ENCODE results near the gene PNMA1.

Gene PNMA1

DNA sequence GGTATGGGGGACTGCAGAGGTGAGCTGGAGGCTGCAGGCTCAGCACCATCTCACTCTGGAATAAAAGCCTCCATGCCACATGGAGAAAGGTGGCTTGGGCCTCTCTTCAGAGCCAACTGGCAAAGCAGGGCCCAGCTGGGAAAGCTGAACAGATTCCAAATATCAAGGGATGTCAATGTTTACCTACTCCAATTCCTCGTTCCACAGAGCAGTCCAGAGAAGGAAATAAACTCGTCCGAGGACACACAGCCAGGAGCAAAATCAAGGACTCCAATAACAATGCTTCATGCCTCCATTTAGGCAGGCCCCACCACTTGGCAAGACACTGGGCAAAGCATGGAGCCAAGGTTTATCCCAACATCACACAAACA is 36.3 kb upstream of the PNMA1 start:
- no peak for DNase-seq (ENCODE audit: low spot score)

DNA sequence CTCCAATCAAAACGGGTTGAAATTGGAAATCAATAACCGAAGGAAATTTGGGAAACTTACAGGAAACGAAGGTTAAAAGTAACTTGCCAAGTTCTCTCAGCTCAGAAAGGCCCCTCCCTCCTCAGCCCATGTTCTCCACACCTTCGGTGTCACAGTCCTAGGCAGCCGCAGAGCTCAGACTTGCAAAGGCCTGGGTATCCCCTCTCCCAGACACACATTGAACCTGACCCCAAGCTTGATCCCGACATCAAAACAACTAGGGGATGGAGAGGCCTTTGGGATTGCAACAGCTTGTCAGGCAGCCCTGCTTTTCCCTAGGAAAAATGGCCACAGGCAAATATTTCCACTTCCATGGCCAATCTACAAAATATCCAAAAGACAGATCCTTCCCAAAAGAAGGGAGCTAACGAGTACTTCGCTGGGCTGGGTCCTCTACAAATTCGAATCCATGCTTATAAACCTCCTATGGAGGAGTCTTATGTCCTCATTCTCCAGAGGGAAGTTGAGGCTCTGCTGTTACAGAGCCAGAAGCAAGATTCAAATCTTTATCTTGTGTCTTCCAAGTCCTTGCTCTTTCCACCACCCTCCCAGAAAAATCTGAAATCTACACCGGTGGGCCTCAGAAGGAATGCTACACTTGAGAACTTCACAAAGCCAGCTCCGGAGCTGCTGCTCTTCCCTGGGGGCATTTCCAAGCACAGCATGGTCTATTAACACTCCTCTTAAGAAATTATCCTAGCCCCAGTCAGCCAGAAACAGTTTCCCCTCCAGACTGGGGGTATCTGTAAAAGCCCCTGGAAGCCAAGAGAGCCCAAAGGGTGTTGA is 35.7 kb upstream of the PNMA1 start:
- DNase-seq (ENCODE audit: low spot score) = no peak

DNA sequence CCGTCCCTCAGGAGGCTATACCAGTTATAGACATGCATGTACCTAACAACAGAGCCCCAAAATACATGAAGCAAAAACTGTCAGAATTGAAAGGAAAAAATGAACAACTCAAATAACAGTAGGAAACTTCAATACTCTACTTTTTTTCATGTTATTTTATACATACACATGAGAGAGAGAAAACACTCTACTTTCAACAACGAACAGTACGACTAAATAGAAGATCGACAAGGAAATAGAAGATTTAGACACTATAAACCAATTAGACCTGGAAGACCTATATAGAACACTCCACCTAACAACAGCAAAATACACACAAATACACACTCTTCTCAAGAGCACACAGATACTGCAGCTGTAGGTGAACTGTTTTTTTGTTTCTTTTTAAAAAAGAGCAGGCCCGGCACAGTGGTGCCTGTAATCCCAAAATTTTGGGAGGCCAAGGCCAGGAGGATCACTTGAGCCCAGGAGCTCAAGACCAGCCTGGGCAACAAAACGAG is 34.7 kb upstream of the PNMA1 start:
- DNase-seq (ENCODE audit: low spot score) = no peak

DNA sequence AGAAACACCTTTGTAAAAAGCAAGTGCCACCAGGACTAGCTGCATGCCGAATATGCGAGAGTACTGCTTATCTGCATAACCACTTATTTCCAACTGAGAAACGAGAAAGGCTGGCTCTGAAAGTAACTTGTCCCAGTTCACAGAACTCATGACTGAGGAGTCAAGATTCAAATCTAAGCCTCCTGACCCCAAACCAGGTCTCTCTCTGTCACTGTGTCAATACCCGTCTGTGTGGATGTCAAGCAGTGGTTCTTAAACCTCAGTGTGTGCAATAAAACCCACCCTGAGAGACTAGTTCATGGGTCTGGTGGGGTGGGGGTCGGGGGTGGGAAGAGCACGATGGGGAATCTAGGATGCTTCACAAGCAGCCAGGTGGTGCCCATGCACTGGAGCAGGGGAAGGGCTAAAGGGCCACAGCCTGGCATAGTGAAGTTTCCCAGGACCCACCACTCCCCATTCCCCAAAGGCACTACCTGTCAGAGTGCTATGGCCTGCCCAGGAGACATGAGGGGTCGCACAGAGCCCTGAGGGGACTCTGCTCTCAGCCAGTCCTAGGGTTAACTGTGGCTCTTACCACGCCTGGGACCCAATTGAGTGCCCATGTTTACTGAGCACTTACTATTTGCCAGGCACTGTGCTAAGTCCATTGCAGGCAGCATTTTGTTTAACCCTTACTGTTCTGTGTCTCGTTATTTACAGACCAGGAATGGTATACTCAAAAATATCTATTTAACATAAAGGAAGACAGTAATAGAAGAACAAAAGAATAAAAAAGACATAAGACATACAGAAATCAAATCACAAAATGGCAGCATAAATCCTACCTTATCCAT is 33.4 kb upstream of the PNMA1 start:
- no peak for DNase-seq (ENCODE audit: low spot score)

DNA sequence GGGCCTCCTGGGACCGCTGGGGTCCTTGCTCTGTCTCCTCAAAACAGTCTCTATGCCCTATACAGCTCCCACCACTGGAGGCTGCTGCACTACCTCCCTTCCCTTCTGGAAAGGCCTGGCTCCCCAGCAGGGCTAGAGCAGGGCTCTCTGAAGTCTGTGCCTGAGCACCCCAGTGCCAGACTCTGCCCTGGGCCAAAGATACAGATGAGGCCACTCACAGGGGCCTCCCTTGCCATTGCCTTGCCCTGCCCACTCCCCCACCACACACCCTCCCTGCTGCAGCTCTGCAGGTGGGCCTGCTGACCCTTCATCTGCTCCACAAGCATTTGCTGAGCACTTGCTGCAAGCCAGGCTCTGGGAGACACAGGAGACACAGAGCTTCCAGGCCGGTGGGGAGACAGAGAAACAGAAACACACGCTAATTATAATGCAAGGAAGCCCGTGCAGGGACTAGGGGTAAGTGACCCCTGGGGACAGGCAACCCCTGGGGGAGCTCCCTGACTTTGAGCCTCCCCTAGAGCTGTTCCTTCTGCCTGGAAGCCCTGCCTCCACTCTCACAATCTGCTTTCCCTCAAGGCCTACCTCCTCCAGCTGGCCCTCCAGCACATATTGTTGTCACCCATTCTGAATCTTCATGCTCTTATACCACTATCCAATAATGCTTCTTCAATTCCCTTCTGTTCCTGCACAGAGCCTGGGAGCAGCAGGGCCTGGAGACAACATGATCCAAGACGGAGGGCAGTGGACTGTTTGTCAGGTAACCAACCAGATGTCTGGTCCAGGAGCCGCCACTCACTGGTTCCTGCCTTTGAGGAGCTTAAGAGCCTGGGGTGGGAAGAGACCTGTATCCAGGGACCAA is 32.6 kb upstream of the PNMA1 start:
- DNase-seq (ENCODE audit: low spot score) = no peak

DNA sequence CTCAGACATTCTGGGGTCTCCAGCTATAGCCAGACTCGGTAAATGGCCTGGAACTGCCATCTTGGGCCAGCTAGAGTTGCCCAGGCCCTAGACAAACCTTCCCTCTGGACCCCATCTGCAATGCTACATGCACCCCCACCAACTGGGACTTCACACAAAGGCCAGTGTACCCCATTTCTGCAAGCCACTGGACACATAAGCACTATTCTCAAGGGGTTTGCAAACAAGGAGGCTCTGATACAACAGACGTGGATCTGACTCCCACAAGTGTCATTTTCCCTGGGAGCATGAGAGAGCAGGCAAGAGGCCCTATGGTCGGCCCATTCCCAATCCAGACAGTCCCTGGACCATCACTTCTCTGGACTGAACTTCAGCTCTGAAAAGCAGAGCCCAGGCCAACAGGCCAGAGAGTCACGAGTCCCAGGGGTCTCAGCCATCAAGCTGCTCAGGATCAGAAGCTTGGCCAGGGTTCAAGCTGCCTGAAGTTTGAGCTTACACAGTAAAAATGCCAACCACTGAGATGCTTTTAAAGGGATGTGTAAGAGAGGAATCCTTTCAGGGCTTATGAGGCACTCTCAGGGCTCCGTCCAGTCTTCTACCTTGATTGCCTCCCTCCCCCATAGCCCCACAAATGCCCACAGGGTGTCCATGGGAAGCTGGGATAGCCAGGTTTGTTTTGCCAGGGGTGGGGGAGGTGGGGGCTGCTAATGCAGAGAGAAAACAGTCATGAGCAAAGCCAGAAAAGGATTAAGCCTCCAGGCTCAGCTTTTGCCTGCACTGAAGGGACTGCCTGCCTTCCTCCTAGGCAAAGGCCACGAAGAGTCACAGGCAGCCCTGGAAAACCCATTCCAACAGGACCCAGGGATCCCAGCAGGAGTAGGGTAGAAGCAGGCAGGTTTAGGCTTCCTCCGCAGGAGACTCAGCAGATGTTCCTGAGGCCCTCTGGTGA is 31.7 kb upstream of the PNMA1 start:
- DNase-seq (ENCODE audit: low spot score) = no peak

DNA sequence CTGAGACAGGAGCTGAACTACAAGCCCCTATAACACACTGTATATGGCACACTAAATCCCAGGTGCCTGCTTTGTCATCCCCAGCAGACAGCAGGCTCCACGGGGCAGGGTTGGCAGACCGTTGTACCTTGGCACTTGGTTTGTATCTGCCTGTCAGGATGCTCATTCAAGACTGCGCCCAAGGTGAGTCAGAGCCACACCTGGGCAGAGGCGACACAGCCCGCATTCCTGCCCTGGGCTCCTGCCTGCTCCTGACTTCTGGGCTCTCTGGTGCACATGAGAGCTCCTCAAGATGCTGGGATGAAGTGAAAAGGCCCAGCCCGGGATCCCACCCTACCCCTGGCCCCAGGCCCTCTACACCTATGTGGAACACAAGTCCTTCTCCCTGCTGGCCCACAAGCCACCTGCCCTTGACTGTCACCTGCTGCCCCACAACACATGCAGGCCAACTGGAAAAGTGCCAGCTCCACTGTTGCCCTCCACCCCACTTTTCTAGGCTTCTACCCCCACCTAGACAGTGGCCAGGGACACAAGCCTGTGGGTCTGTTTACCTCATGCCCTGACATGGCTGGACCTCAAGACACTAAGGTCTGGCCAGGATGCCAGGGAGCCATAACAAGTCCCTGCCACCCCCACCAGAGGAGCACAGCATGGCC is 30.8 kb upstream of the PNMA1 start:
- DNase-seq (ENCODE audit: low spot score) = peak; percentile 89

DNA sequence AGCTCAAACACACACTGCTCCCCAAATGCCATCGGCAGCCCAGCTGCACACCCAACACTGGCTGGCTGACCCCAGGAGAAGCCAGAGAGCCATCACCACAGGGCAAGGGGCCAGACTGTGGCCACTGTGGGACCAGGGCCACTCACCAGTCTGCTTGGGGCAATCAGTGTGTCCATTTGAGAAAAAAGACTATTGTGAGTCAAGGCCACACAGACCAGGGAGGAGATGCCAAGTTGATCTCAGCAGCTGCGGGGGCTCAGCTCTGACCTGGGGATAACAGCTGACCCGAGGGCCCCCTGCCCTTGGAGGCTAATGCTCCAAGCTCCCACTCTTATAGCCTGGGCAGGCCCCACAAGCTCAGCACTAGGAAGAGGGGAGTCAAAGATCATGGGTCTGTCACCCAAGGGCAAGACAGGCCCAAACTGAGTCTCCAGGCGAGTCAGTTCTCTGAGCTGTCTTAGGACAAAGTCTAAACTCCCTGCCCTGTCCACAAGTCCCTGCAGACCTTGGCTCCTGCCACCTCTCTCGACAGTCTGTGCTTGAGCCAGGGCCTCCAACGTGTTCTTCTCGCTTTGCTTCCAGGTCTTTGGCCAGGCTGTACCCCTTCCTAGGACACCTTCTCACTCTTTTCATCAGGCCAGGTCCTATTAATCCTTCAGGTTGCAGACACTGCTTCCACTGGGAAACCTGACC is 30.1 kb upstream of the PNMA1 start:
- no peak for DNase-seq (ENCODE audit: low spot score)

DNA sequence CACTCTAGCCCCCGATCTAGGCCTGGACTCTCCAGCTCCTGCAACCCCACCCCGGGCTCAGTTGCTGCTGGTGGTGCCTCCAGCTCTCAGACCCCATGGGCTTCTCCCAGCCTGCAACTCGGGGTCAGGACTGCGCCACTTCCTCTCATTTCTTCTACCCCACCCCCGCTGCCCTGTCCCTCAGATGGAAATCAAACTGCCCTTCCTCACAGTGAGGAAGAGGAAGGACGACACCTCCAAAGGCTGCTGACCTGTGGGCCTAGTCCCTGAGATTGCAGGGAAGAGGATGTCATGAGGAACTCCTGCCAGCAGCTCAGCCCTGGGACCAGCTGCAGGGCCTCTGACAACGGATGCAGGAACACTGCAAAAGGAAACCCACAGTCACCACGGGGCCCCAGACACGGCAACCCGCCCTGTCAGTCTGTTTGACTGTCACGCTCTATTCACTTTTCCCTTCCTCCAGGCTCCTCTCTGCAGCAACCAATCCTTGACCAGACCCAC is 29.3 kb upstream of the PNMA1 start:
- DNase-seq (ENCODE audit: low spot score) = no peak

DNA sequence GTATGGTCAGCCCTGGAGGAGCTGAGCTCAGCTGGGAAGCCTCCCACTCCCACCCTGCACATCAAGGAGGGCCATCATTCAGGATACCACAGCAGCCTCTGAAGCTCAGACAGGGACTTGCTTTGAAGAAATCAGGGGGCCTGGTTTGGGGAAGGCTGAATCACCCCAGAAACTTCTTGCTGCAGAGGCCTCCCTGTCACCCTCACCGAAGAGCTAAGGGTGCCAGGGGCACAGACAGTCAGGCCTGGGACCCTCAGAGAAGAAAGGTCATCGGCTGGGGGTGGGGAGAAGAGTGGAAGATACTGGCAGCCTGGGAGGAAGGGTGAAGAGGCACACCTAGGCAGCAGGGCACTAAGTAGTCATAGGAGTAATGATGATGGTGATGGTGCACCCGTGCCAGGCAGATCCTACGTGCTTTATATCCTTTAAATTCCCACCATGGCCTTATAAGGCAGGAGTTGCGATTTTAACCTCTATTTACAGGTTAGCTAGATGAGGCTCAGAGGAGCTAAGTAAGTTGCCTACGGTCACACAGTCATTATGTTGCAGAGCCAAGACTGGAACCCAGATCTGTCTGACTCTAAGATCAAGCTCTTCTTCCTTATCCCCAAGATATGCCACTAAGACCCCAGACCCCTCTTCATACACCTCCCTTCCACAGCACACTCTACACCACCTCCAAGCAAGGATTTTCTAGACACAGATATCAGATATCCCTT is 28.5 kb upstream of the PNMA1 start:
- DNase-seq (ENCODE audit: low spot score) = no peak

DNA sequence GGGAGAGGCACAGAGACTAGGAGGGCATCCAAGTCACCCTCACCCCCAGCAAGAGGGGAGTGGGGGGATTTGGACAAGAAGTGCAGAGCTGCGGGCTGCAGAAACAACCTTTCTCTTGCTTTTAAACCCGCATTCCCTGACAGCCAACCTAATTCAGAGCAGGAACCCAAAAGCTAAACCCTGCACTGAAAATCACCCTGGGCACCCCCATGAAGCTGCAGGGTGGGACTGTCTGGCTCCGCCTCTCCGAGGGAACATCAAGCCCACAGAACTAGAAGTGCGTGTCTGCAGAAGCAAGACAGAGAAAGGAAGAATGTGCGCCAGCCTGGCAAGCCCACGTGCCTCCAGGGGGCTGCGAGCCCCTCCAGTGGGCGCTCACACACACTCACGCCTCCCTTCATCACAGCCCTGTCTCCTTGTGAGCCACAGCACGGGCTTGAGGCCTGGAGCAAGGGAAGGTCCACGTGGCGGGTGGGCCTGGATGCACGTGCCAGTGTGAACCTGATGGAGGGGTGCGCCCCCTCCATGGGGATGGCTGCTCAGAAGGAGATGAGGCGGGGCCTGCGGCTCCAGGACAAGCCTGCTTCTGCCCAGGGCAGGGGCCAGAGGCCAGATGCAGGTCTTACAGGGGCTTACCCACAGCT is 27.8 kb upstream of the PNMA1 start:
- DNase-seq (ENCODE audit: low spot score) = no peak

DNA sequence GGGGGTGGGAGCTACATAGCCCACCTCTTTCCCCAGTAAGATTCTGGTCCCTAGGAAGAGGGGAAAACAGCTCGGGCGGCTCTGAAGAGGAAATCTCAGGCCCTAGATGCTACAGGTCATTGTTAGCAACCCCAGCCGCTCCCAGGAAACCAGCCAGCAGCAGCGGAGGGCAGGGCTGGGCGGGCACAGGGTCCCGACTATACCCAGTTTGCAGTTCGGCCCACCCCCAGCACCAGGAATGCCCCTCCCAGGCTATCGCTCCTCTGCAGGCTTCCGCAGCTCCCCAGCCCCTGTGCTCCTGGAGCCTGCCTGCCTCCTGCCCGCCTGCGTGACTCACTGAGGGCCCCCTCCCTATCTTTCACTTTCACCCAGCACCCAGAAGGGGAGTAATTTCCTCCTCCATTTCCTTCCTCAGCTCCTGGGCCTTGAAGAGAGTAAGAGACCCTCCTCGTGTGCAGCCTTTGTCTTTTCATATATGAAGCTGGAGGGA is 27.2 kb upstream of the PNMA1 start:
- peak; percentile 81 for DNase-seq (ENCODE audit: low spot score)

DNA sequence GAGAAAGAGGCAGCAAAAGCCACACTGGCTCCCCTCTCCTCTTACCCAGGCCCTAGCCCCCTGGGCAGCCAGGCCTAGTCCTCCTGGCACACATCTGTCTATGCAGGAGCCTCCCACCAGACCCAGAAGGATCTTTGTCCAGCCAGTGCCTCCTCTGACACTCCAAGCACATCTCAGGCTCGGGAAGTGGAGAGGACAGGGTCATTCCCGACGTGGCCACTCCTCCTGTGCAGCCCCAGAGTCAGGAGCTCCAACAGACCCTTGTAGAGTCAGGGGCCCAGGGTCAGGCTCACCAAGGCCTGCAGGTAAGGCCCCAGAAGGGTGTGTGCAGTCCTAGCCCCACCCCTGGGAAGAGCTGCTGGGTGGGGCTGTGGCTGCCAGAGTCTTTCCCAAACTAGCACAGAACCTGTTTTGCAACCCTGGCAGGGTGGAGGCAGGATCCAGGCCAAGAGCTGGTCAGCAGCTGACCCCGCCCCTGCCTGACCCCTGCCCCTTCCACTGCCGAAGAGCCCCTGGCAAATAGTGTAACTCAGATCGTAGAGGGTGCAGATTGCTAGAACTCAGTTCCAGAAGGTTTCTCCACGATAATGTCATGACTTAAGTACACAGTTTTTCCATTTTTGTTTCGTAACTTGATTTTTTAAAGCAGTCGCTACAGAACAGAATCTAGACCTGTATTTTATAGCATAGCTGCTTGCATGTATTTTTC is 26.6 kb upstream of the PNMA1 start:
- no peak for DNase-seq (ENCODE audit: low spot score)

DNA sequence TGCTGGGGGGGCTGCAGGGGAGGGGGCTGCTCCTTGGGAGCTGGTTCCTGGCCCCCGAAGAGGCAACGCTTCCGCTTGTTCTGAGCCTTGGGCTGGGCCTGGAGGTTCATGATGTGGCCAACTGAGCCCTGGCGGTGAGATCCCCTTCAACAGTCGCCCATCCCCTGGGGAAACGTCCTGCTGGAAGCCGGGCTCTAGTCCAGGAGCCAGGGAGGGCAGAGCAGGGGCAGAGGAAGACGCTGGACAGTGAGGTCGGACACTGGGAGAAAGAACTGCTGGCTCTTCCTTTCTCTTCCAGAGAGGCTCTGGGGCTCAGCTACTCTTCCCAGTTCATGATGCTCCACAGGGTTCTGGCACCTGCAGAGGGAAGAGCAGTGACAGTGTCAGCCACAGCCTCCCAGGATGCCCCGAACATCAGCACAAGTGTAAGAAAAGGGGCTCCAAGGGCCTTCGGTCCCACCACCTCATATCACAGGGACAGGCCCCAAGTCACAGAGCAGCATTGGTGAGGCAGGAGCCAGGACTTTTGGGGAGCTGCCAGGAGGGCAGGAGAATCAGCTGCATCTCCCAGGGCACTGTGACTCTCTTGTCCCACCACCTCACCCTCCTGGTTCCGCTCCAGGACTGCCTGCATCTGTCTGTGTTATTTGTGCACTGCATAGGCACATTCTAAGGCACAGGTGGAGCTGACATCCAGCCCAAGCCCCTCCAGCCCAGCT is 25.9 kb upstream of the PNMA1 start:
- no peak for DNase-seq (ENCODE audit: low spot score)

DNA sequence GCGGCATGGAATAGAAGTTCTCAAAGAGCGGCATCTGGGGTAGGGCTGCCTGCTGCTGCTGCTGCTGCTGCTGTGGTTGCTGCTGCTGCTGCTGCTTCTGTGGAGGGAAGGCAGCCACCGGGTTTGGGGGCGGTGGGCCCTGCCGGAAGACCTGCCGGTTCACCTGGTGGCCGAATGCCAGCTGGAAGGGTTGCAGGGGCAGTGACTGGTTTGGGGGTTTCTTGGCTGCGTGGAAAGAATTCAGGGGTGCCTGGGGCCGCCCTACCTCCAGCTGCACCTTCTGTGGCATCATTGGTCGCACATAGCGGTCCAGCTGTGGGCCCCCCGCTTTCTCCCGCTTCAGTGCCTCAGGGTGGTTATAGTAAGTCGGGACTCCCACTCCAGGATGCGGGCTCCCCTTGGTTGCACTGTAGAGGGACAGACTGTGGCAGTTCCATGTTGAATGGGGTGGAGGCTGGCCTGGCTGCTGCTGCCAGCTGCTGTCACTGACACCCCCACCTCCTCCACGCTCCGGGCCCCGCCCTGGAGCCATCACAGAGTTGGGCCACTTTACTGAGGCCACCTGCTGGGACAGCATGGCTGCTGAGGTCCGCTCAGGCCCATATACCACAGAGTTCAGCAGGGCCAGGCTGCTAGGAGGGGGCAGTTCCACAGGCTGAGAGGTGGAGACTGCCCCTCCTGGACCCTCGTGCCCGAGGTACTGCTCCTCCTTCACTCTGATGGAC is 25.2 kb upstream of the PNMA1 start:
- no peak for DNase-seq (ENCODE audit: low spot score)

DNA sequence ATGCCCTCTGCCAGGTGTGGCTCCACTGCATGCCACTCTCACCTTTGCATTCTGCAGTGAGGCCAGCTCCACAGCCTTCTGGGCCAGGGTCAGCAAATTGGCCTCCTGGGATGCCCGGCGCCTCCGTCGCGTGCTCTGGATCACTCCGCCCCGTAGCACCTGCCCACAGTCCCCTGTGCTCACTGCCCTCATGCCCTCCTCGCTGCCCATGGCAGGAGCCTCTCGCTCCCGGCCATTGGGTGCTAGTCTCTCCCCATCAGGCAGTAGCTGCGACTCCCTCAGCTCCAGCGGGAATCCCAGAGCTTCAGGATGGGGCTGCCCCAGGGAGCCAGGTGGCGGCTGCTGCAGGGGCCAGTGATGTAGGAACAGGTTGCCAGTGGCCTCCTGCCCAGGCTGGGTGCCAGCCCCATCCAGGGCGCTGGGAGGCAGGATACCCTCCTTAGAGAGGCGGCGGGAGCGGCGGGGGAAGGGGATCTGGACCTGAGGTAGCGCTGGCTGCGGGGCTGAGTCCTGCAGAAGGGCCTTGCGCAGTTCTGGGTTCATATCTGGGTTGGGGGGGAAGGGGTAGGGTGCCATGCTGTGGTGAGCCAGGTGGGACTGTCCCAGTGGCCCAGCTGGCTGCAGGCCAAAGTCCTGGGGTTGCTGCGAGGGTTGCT is 24.5 kb upstream of the PNMA1 start:
- no peak for DNase-seq (ENCODE audit: low spot score)
